GM12801 (cell line): ENCODE measurements around the gene BCL2L1.

Source experiments
- TF ChIP-seq, protein P1 (sequence below): IDR thresholded peaks from one replicate; pipeline ENCODE4 v1.5.1; 2011; ENCODE audit warnings: control low read depth; ENCODE audit not compliant: insufficient read length; ENCODE audit errors: extremely low read depth

The BCL2L1 gene

DNA sequence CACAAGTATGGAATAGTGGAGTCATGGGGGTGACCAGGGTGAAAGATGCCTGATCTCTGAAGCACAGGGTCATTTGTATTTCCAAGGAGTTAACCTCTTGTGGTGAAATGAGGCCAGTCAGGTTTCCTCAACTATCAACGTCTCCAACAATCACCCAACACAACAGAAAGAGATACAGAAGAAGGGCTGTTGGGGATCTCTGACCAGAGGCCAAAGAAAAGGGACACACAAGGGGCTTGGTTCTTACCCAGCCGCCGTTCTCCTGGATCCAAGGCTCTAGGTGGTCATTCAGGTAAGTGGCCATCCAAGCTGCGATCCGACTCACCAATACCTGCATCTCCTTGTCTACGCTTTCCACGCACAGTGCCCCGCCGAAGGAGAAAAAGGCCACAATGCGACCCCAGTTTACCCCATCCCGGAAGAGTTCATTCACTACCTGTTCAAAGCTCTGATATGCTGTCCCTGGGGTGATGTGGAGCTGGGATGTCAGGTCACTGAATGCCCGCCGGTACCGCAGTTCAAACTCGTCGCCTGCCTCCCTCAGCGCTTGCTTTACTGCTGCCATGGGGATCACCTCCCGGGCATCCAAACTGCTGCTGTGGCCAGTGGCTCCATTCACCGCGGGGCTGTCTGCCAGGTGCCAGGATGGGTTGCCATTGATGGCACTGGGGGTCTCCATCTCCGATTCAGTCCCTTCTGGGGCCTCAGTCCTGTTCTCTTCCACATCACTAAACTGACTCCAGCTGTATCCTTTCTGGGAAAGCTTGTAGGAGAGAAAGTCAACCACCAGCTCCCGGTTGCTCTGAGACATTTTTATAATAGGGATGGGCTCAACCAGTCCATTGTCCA, 1.0 kb downstream of the BCL2L1 start:
- TF ChIP-seq, protein P1, sequence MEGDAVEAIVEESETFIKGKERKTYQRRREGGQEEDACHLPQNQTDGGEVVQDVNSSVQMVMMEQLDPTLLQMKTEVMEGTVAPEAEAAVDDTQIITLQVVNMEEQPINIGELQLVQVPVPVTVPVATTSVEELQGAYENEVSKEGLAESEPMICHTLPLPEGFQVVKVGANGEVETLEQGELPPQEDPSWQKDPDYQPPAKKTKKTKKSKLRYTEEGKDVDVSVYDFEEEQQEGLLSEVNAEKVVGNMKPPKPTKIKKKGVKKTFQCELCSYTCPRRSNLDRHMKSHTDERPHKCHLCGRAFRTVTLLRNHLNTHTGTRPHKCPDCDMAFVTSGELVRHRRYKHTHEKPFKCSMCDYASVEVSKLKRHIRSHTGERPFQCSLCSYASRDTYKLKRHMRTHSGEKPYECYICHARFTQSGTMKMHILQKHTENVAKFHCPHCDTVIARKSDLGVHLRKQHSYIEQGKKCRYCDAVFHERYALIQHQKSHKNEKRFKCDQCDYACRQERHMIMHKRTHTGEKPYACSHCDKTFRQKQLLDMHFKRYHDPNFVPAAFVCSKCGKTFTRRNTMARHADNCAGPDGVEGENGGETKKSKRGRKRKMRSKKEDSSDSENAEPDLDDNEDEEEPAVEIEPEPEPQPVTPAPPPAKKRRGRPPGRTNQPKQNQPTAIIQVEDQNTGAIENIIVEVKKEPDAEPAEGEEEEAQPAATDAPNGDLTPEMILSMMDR, result no peak

DNA sequence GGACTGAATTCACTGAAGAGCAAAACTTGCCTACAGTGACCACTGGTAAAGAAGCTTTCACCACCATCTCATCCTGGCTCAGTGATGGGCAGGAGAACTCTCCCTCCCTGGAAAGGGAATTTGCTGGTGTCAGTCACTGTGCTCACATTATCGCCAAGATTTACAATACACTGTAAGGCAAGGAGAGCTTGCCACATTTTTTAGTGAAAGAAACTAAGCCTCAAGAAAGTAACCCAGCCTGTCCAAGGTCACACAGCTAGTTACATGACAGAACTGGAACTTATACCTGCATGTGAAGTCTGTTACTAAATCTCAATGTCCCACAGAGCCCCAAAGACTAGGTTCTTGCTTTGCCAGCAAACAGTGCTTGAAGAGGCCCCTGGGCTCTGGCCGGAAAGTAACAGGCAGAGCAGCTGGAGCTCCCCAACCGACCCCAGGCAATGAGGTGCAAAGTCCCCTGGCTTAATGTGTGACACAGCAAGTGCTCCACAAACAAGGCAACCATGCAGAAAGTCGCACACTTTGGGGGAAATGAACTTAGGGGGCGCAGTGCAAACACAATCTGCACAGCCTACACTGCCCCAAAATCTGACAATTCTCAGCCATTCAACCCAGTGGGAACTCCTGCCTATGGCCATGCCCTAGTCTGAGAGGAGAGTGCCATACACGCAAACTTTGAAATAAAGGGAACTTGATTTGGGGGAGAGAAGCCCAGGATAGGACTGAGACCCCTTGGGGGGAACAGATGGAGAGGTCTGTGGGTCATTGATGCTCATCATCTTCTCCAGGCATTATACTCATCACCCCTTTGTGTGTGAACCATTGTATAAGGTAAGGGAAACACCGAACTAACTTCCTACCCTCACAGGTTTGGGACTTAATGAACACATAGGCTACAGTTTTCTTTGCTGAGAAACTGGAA, 1.9 kb downstream of the BCL2L1 start:
- TF ChIP-seq, protein P1, result no peak

DNA sequence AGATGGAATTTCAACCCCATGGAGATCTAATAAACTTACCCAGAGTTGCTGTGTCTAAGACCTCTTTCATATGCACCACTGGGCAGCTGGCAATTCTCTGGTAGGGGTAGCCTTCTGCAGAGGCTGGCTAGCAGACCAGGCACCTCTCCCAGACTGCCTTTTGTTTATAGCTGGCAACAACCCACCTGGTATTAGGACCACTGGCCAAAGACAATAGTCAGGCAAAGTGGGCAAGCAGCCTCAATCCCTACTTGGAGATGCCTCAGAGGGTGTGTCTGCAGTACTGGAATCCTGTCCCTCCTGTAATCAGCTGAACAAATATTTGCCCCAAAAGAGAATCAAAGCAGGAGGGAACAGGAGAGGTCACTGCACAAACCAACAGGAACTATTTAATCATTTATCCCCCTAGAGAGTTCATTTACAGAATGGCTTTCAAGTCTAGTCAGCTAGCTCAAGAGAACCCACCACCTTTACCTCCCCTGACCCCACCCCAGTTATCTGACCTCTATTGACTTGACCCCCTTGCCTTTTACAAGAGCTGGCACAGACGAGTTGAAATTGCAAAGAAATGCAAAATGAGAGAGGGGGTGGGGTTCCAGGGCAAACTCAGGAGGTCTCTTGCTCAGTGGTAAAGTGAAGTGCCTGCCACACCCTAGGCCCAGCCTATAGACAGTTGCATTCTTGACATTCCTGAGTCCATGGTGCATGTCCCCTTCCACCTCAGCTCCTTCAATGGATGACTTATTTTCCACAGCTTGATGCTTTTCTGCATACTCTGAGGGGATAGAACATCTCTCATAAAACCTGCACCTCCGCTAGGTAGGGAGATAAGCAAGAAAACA, 2.8 kb downstream of the BCL2L1 start:
- TF ChIP-seq, protein P1, result no peak

DNA sequence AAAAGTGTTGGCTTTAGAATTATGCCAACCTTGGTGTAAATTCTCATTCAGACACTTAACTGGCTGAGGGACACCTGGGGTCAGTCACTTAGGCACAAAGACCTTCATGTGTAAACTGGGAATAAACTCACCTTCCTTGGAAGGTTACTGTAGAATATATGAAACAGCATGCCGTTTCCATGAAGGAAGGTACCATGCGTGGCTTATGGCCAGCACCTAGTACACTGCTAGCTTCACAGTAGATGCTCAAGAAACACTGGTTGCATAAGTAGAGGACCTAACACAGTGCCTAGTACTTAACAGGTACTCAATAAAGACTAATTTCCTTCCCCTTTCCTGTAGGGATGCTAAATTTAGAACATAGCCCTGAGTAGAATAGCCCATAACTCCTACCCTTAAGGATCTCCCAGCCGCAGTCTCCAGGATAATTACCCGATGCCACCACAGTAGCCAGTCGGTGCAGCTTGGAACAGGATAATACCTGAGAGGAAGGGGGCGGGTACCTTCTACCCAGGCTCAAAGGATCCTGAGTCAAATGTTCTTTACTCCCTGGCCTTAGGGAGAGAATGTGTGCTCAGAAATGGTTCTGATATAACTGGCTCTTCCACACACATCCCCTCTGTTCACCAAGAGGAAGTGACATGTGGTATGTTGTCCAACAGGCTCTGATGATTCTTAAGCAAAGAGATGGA, 3.6 kb downstream of the BCL2L1 start:
- TF ChIP-seq, protein P1, result no peak

DNA sequence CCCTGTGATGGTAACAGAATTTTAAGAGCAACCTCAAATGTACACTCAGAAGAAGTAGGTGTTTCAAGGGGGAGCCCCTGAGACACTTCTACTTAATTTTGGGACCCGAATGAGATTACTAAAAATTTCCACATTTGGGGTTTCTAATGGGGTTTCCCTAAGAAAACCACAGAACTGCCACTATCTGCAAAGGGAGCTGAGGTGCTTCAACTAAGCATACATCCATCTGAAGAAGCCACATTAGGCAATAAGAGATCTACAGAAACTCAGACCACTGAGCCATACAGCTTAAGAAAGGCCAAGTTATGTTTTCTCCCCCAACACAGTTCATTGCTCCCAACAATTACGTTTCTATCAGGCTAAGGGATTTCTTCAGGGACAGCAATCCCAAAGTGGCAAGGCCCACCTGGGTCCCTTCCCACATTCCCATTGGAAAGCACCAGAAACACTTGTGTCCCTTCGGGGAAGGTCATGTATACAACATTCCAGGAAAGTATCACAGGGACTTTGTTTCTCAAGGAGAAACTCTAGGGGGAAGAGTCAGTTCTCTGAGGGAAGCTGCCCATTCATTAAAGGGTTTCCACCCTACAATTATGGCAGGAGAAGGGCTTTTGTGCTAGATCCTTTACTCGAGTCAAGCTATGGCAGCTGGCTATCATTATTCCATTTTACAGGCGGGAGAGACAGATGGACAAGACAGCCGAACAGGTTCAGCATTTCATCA, 5.0 kb downstream of the BCL2L1 start:
- TF ChIP-seq, protein P1, result no peak

DNA sequence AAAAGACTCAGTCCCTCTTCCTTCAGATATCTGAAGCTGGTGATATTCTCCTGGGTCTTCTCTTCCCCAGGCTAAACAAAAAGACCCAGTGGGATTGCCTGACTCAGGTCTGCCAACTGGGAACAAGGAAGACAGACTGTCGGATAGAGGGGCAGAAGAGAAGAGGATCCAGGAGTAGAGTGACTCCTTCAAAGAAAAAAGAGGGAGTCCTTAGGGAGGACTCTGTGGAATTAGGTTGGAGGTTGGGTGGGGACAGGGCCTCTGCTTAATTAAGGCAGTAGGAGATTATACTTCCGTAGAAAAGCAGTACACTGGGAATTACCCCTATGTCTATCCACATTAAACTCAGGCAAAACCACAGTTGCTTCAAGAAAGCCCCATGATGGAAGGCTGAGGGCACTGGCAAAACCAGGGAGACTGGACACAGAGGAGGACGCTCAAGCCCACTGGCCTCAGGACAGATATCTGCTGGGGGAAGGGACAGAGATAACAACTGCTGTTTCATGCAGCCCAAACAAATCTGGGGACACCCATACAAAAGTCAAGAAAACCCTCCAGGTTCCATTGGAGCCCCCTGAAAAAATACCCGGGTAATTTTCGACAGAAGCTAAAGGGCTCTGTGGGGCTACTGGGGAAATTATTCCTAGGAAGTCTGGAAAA, 5.7 kb downstream of the BCL2L1 start:
- TF ChIP-seq, protein P1, result no peak
